Stimulated activated naive CD8-positive, alpha-beta T cell treated with anti-CD3 and anti-CD28 coated beads, Interleukin-15, amount 100 ng/mL, for 72 hours (primary cell): Measurements from ENCODE around the gene IRAK2.
"Not testable (repeated sequence)": the region's sequence is repeated elsewhere in the genome, so short reads cannot be mapped to it uniquely, and the experiment has no call there.

ENCODE experiments used
- ATAC-seq: fragments of 150-1000 bp; cut with Tn5 transposase; 2 replicates; pipeline ENCODE4 v1.10.0; 2021; ENCODE audit warnings: mild to moderate bottlenecking, moderate library complexity
- DNase-seq, 2 donors: peaks; one replicate each; pipeline ENCODE4 v3.0.0; 2021 to 2022
- H3K27ac Mint-ChIP-seq, 2 donors: one replicate each; pipeline ENCODE4 v1.8.0; 2022; ENCODE audit warnings: mild to moderate bottlenecking in 2 of 2, mixed read lengths in 2 of 2, moderate library complexity in 2 of 2
- H3K27me3 Mint-ChIP-seq: one replicate; pipeline ENCODE4 v1.8.0; 2022; ENCODE audit warnings: mixed read lengths
- H3K4me1 Mint-ChIP-seq: one replicate; pipeline ENCODE4 v1.8.0; 2022; ENCODE audit warnings: mild to moderate bottlenecking, mixed read lengths
- H3K4me3 Mint-ChIP-seq, 2 donors: one replicate each; pipeline ENCODE4 v1.8.0; 2022; ENCODE audit warnings: mild to moderate bottlenecking in 2 of 2, mixed read lengths in 2 of 2, moderate library complexity in 1 of 2
- H3K9me3 Mint-ChIP-seq, 2 donors: one replicate each; pipeline ENCODE4 v1.8.0; 2022; ENCODE audit warnings: mixed read lengths in 2 of 2

The IRAK2 gene

GRCh38 chr3:10247679-10248183, 83.0 kb downstream of the IRAK2 start:
- Mint-ChIP-seq H3K4me1 (peaks cover 56% of the 10 kb centered on the region), H3K27me3 (no peaks in the 10 kb centered on the region), H3K4me3 (peak overlapping the region; percentile 80 to 99), H3K9me3 (peaks cover 19 to 34% of the 10 kb centered on the region in 2 donors), H3K27ac (peak overlapping the region; percentile 76 to 95)
- no peak for DNase-seq
- ATAC-seq: no peak

GRCh38 chr3:10248184-10248983, 83.7 kb downstream of the IRAK2 start, which contains the start of gene TATDN2:
TSS of gene TATDN2 (plus strand) at chr3:10248459. CDS start at chr3:10249201, 742 bp downstream.
- ATAC-seq (peak; percentile 94), DNase-seq (peak; percentile 91 to 97)
- Mint-ChIP-seq H3K27ac (peak within 1 kb of the TSS; percentile 97), H3K9me3 (peaks cover 19 to 34% of the 10 kb centered on the region in 2 donors), H3K27me3 (no peaks in the 10 kb centered on the region), H3K4me3 (peak within 1 kb of the TSS; percentile 99 to 100), H3K4me1 (peaks cover 56% of the 10 kb centered on the region)

GRCh38 chr3:10248984-10249748, 84.4 kb downstream of the IRAK2 start:
- peak overlapping the region; percentile 97 for H3K27ac Mint-ChIP-seq
- H3K9me3 Mint-ChIP-seq: peaks cover 19 to 28% of the 10 kb centered on the region in 2 donors
- H3K4me1 Mint-ChIP-seq: peaks cover 57% of the 10 kb centered on the region
- H3K4me3 Mint-ChIP-seq: peak overlapping the region; percentile 99 to 100
- ATAC-seq (peak; percentile 45), DNase-seq (peak; percentile 49 to 71)
- H3K27me3 Mint-ChIP-seq: no peaks in the 10 kb centered on the region

GRCh38 chr3:10249833-10250232, 85.1 kb downstream of the IRAK2 start:
- H3K27me3 Mint-ChIP-seq: no peaks in the 10 kb centered on the region
- peak overlapping the region; percentile 97 for H3K27ac Mint-ChIP-seq

GRCh38 chr3:10251006-10251405, 86.3 kb downstream of the IRAK2 start:
- ATAC-seq: no peak
- no peak for DNase-seq
- H3K4me3 Mint-ChIP-seq: peak overlapping the region; percentile 99 to 100
- peaks cover 76% of the 10 kb centered on the region for H3K4me1 Mint-ChIP-seq
- no peaks in the 10 kb centered on the region for H3K27me3 Mint-ChIP-seq
- H3K9me3 Mint-ChIP-seq: peaks cover 3 to 10% of the 10 kb centered on the region in 2 donors
- no peak overlapping the region for H3K27ac Mint-ChIP-seq

More at GRCh38 chr3:10249833-10250232, 85.1 kb downstream of the IRAK2 start:
- no peak for ATAC-seq
- DNase-seq: peak in 1 of 2 donors; percentile 20
- peak overlapping the region; percentile 99 to 100 for H3K4me3 Mint-ChIP-seq
- peaks cover 64% of the 10 kb centered on the region for H3K4me1 Mint-ChIP-seq
- peaks cover 12 to 21% of the 10 kb centered on the region in 2 donors for H3K9me3 Mint-ChIP-seq

GRCh38 chr3:10253731-10254130, 89.0 kb downstream of the IRAK2 start:
- DNase-seq (no peak), ATAC-seq (no peak)
- Mint-ChIP-seq H3K4me3 (no peak overlapping the region), H3K9me3 (no peaks in the 10 kb centered on the region), H3K27me3 (no peaks in the 10 kb centered on the region), H3K4me1 (peaks cover 81% of the 10 kb centered on the region), H3K27ac (peak overlapping the region; percentile 12 to 86)

GRCh38 chr3:10255835-10256234, 91.1 kb downstream of the IRAK2 start:
- Mint-ChIP-seq H3K9me3 (no peaks in the 10 kb centered on the region), H3K27ac (peak overlapping the region in 1 of 2 donors; percentile 65), H3K4me1 (peaks cover 86% of the 10 kb centered on the region), H3K27me3 (no peaks in the 10 kb centered on the region), H3K4me3 (no peak overlapping the region)
- no peak for ATAC-seq
- no peak for DNase-seq

GRCh38 chr3:10259036-10259435, 94.3 kb downstream of the IRAK2 start:
- H3K27ac Mint-ChIP-seq: peak overlapping the region in 1 of 2 donors; percentile 65
- peaks cover 87% of the 10 kb centered on the region for H3K4me1 Mint-ChIP-seq
- H3K9me3 Mint-ChIP-seq: no peaks in the 10 kb centered on the region
- H3K4me3 Mint-ChIP-seq: no peak overlapping the region
- H3K27me3 Mint-ChIP-seq: no peaks in the 10 kb centered on the region
- no peak for DNase-seq
- no peak for ATAC-seq

- H3K27ac Mint-ChIP-seq: peak overlapping the region in 1 of 2 donors; percentile 65
- DNase-seq (no peak), ATAC-seq (no peak)
- peaks cover 87% of the 10 kb centered on the region for H3K4me1 Mint-ChIP-seq
- H3K27me3 Mint-ChIP-seq: no peaks in the 10 kb centered on the region
- no peak overlapping the region for H3K4me3 Mint-ChIP-seq
- H3K9me3 Mint-ChIP-seq: no peaks in the 10 kb centered on the region
Measured at GRCh38 chr3:10259798-10260197, 95.1 kb downstream of the IRAK2 start.

GRCh38 chr3:10260211-10260701, 95.5 kb downstream of the IRAK2 start:
- Mint-ChIP-seq H3K9me3 (no peaks in the 10 kb centered on the region), H3K4me3 (no peak overlapping the region), H3K4me1 (peaks cover 85% of the 10 kb centered on the region), H3K27me3 (no peaks in the 10 kb centered on the region), H3K27ac (no peak overlapping the region)
- no peak for DNase-seq
- no peak for ATAC-seq

GRCh38 chr3:10262027-10262426, 97.3 kb downstream of the IRAK2 start:
- Mint-ChIP-seq H3K4me3 (peak overlapping the region in 1 of 2 donors; percentile 13), H3K9me3 (no peaks in the 10 kb centered on the region), H3K4me1 (peaks cover 81% of the 10 kb centered on the region), H3K27me3 (no peaks in the 10 kb centered on the region), H3K27ac (no peak overlapping the region)
- no peak for DNase-seq
- ATAC-seq: no peak

GRCh38 chr3:10263646-10264363, 99.1 kb downstream of the IRAK2 start:
- DNase-seq (peak; percentile 60 to 63), ATAC-seq (peak; percentile 96)
- Mint-ChIP-seq H3K27ac (peak overlapping the region; percentile 3 to 80), H3K9me3 (no peaks in the 10 kb centered on the region), H3K27me3 (no peaks in the 10 kb centered on the region), H3K4me1 (peaks cover 85% of the 10 kb centered on the region), H3K4me3 (peak overlapping the region; percentile 56 to 78)

GRCh38 chr3:10265833-10266232, 101.1 kb downstream of the IRAK2 start:
- DNase-seq: no peak
- Mint-ChIP-seq H3K4me3 (no peak overlapping the region), H3K27ac (no peak overlapping the region), H3K27me3 (no peaks in the 10 kb centered on the region), H3K9me3 (no peaks in the 10 kb centered on the region), H3K4me1 (peaks cover 76% of the 10 kb centered on the region)
- ATAC-seq: no peak

GRCh38 chr3:10266936-10267335, 102.2 kb downstream of the IRAK2 start:
- H3K4me1 Mint-ChIP-seq: peaks cover 69% of the 10 kb centered on the region
- H3K27ac Mint-ChIP-seq, H3K9me3 Mint-ChIP-seq, DNase-seq, H3K27me3 Mint-ChIP-seq, ATAC-seq: not testable (repeated sequence)
- peak overlapping the region in 1 of 2 donors; percentile 10 for H3K4me3 Mint-ChIP-seq

- peaks cover 64% of the 10 kb centered on the region for H3K4me1 Mint-ChIP-seq
- no peaks in the 10 kb centered on the region for H3K27me3 Mint-ChIP-seq
- H3K4me3 Mint-ChIP-seq: no peak overlapping the region
- no peak for ATAC-seq
- H3K9me3 Mint-ChIP-seq: no peaks in the 10 kb centered on the region
- H3K27ac Mint-ChIP-seq: no peak overlapping the region
- no peak for DNase-seq
Measured at GRCh38 chr3:10268116-10268515, 103.4 kb downstream of the IRAK2 start.
